PFSK-1 (cell line): Measurements from ENCODE around the gene RHOA.

Experiments
- FOXP2 ChIP-seq: optimal IDR thresholded peaks from 2 replicates; pipeline ENCODE3; 2011; ENCODE audit warnings: borderline replicate concordance, control low read depth, inconsistent platforms; ENCODE audit not compliant: insufficient read depth; ENCODE audit errors: extremely low read length, extremely low read depth
- POLR2AphosphoS5 ChIP-seq: IDR thresholded peaks from 2 replicates; pipeline ENCODE4 v1.6.1; 2012; ENCODE audit warnings: low read depth, mild to moderate bottlenecking, control low read depth, low read length, moderate library complexity
- SIN3A ChIP-seq: IDR thresholded peaks from 2 replicates; pipeline ENCODE4 v1.6.1; 2012; ENCODE audit warnings: mild to moderate bottlenecking, low read length, moderate library complexity, borderline replicate concordance; ENCODE audit not compliant: insufficient read depth
- TAF1 ChIP-seq: IDR thresholded peaks from 2 replicates; pipeline ENCODE4 v1.6.1; 2012; ENCODE audit warnings: low read length, control low read depth, borderline replicate concordance; ENCODE audit not compliant: insufficient read depth
- TF ChIP-seq, protein P1 (sequence below), 2 experiments: IDR thresholded peaks; 2 replicates each; pipeline versions ENCODE4 v1.6.1 to v1.8.0; 2011 to 2012; ENCODE audit warnings: low read depth in 2 of 2, low read length in 2 of 2, control low read depth in 1 of 2, inconsistent platforms in 1 of 2, mild to moderate bottlenecking in 1 of 2, moderate library complexity in 1 of 2; ENCODE audit not compliant: insufficient read depth in 1 of 2

Gene RHOA

DNA sequence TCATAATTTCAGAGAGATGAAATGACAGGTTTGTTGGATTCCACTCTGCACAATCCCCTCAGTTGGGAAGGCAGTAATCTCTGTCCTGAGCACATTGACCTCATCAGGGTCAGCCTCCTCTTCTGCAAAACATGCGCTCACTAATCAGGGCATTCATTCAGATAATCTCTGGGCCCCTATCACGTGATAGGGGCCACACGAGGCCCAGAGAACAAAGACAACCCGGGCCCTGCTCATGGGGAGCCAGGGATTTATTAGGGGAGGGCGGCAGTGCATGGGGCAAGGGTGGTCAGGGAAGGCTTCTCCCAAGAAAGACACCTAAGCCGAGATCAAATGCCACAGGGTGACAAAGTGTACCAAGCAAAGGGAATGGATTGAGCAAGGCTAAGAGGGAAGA lies 1.6 kb upstream of the RHOA start:
- TF ChIP-seq POLR2AphosphoS5 (no peak), TAF1 (no peak), SIN3A (no peak), FOXP2 (no peak)
- TF ChIP-seq, protein P1, sequence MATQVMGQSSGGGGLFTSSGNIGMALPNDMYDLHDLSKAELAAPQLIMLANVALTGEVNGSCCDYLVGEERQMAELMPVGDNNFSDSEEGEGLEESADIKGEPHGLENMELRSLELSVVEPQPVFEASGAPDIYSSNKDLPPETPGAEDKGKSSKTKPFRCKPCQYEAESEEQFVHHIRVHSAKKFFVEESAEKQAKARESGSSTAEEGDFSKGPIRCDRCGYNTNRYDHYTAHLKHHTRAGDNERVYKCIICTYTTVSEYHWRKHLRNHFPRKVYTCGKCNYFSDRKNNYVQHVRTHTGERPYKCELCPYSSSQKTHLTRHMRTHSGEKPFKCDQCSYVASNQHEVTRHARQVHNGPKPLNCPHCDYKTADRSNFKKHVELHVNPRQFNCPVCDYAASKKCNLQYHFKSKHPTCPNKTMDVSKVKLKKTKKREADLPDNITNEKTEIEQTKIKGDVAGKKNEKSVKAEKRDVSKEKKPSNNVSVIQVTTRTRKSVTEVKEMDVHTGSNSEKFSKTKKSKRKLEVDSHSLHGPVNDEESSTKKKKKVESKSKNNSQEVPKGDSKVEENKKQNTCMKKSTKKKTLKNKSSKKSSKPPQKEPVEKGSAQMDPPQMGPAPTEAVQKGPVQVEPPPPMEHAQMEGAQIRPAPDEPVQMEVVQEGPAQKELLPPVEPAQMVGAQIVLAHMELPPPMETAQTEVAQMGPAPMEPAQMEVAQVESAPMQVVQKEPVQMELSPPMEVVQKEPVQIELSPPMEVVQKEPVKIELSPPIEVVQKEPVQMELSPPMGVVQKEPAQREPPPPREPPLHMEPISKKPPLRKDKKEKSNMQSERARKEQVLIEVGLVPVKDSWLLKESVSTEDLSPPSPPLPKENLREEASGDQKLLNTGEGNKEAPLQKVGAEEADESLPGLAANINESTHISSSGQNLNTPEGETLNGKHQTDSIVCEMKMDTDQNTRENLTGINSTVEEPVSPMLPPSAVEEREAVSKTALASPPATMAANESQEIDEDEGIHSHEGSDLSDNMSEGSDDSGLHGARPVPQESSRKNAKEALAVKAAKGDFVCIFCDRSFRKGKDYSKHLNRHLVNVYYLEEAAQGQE (IDR thresholded peaks at IDR 0.05; ENCODE audit: insufficient read depth in 1 of 2, low read depth in 2 of 2, low read length in 2 of 2), result no peak

DNA sequence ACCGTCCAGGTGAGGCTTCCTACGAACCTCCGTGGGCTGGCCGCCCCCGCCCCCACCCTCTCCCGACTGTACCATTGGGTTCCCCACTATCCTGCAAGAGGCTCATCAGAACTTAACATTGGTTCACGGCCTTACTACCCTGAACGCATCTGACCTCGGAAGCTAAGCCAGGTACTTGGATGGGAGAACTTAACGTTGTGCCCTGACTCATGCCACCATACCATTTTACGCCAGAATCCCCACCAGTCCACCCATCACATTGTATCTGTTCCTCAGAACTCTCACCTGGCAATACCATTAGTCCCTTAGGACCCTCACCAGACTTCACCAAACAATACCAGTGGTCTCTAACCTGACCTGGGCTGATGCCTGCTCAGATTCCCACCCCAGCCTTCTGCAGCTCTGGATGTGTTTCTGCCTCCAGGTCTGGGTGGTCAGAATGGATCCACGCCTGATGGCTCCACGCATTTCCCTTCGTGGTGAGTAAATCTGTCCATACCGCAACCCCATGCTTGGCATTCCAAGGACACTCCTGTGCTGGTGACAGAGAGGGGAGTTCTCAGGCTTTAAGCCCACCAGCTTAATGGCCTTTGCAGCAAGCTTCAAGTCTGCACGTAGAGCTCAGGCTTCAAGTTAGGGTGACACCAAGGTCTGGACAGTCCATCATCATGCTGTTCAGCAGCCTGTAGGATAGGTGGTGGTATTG lies 1.0 kb upstream of the RHOA start:
- TF ChIP-seq POLR2AphosphoS5 (no peak), TAF1 (no peak), SIN3A (no peak), FOXP2 (no peak)
- TF ChIP-seq, protein P1 (IDR thresholded peaks at IDR 0.05; ENCODE audit: insufficient read depth in 1 of 2, low read depth in 2 of 2, low read length in 2 of 2), result no peak

DNA sequence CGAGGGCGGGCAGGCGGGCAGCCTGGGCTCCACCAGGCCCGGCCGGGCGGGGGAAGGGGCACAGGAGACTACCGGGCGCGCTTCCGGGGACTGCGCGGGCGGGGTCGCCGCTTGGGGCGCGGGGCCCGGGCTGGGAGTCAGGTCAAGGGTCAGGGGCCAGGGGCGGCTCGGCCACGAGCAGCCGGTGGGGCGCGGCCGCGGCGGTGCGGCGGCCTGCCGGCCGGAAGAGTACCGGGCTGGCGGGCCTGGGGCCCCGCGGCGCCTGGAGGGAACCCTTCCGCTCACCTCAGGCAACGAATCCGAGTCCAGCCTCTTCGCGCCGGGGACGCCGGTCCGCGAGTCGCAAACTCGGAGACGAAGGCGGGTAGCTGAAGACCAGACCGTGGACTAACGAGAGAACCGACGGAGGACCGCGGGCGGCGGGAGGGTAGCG lies 225 bp downstream of the RHOA start:
- TF ChIP-seq, protein P1 (IDR thresholded peaks at IDR 0.05; ENCODE audit: insufficient read depth in 1 of 2, low read depth in 2 of 2, low read length in 2 of 2), result no peak
- no peak for TF ChIP-seq SIN3A
- no peak; the same call in 1 of the 2 replicates for TF ChIP-seq TAF1
- no peak for TF ChIP-seq FOXP2
- no peak for TF ChIP-seq POLR2AphosphoS5

DNA sequence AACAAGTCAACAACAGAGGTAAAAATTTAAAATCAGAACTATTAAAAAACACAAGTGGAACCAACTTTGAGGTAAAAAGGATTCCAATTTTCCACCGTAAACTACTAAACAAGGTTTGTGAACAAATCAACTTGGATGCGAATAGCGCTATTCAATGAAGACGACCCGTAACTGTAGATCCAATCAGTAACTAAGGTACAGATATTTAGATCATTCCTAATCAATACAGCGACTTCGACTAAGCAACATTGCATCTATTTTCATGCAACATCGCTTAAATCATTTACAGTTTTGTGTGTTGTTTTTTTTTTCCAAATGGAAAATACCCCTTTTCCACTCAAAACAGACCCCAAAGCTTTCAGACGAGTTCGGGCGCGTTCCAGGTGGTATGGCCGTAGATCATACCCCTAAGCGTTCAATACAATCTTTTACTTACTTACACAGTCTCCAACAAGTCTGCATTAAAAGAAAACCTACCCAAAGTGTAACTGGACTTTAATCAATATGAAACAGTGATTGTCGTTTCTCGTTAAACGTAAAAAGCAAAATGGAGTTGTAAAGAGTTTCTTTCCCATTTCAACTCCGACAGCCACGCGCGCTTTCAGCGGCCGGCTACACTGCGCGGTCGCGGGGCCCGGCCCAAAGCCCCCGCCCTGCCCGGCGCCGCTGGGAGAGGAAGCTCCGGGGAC lies 786 bp downstream of the RHOA start:
- no peak for TF ChIP-seq SIN3A
- TF ChIP-seq FOXP2, result no peak
- TF ChIP-seq TAF1, result no peak
- TF ChIP-seq, protein P1 (IDR thresholded peaks at IDR 0.05; ENCODE audit: insufficient read depth in 1 of 2, low read depth in 2 of 2, low read length in 2 of 2), result no peak
- TF ChIP-seq POLR2AphosphoS5, result no peak
